CD14-positive monocyte (primary cell): ENCODE data around the gene TMEM178B. TPM values are rescaled to one million over a fixed set of nuclear protein-coding genes. Genes with fewer than 3 reads are reported as not detected.

Source experiments
- DNase-seq, 3 donors: peaks; one replicate each; pipeline ENCODE4 v3.0.0-alpha.2; 2011 to 2022
- H2AFZ ChIP-seq: 2 replicates; pipeline ENCODE4 v1.6.0; 2012; ENCODE audit warnings: mild to moderate bottlenecking, low read depth, low read length, inconsistent platforms; ENCODE audit not compliant: insufficient read depth, poor library complexity, severe bottlenecking
- H3K27ac ChIP-seq, 2 donors: 1 replicate in 1 of 2; 2 replicates in 1 of 2; pipeline ENCODE4 v1.5.1; 2012 to 2013; ENCODE audit warnings: low read length in 2 of 2, control low read depth in 1 of 2, inconsistent platforms in 1 of 2, low read depth in 1 of 2, mild to moderate bottlenecking in 1 of 2
- H3K27me3 ChIP-seq, 2 donors: one replicate each; pipeline versions ENCODE4 v1.6.0 to v1.6.1; 2011 to 2013; ENCODE audit warnings: low read length in 2 of 2; ENCODE audit not compliant: control insufficient read depth in 2 of 2, insufficient read depth in 2 of 2
- H3K36me3 ChIP-seq, 2 donors: replicated peaks in 1 of 2; 1 replicate in 1 of 2; 2 replicates in 1 of 2; pipeline versions ENCODE4 v1.5.1 to v1.6.1; 2012 to 2013; ENCODE audit warnings: low read length in 2 of 2, control low read depth in 1 of 2, inconsistent platforms in 1 of 2, mild to moderate bottlenecking in 1 of 2; ENCODE audit not compliant: insufficient read depth in 2 of 2, control insufficient read depth in 1 of 2
- H3K4me1 ChIP-seq, 2 donors: 1 replicate in 1 of 2; 2 replicates in 1 of 2; pipeline versions ENCODE4 v1.5.1 to v1.6.1; 2012 to 2013; ENCODE audit warnings: low read length in 2 of 2, control low read depth in 1 of 2, inconsistent platforms in 1 of 2, mild to moderate bottlenecking in 1 of 2, moderate library complexity in 1 of 2; ENCODE audit not compliant: insufficient read depth in 2 of 2, control insufficient read depth in 1 of 2
- H3K4me2 ChIP-seq: replicated peaks from 2 replicates; pipeline ENCODE3; 2012; ENCODE audit warnings: low read length, moderate library complexity, mild to moderate bottlenecking; ENCODE audit not compliant: poor library complexity, severe bottlenecking; ENCODE audit errors: extremely low read depth
- H3K4me3 ChIP-seq, 3 experiments: fragments of 200-600 bp in 1 of 3; sonication (generic) in 1 of 3; replicated peaks in 1 of 3; 1 replicate in 2 of 3; 2 replicates in 1 of 3; pipeline ENCODE4 v1.5.1; 2011 to 2013; ENCODE audit warnings: low read length in 3 of 3, mild to moderate bottlenecking in 3 of 3, control low read depth in 2 of 3, low read depth in 2 of 3, inconsistent platforms in 1 of 3, moderate library complexity in 1 of 3
- H3K79me2 ChIP-seq: 2 replicates; pipeline ENCODE4 v1.6.0; 2012; ENCODE audit warnings: mild to moderate bottlenecking, control low read depth, inconsistent platforms, low read length, moderate library complexity; ENCODE audit not compliant: insufficient read depth
- H3K9ac ChIP-seq: 2 replicates; pipeline ENCODE4 v1.6.0; 2017; ENCODE audit warnings: low read length, mild to moderate bottlenecking; ENCODE audit not compliant: insufficient read depth, poor library complexity, severe bottlenecking
- H3K9me3 ChIP-seq, 2 donors: replicated peaks in 1 of 2; 1 replicate in 1 of 2; 2 replicates in 1 of 2; pipeline versions ENCODE4 v1.5.1 to v1.6.1; 2012 to 2013; ENCODE audit warnings: low read length in 2 of 2, control low read depth in 1 of 2; ENCODE audit not compliant: control insufficient read depth in 1 of 2, insufficient read depth in 1 of 2
- H4K20me1 ChIP-seq: 2 replicates; pipeline ENCODE4 v1.6.0; 2012; ENCODE audit warnings: mild to moderate bottlenecking, low read length, control low read depth, moderate library complexity; ENCODE audit not compliant: insufficient read depth
- H3K27ac Mint-ChIP-seq, 7 donors: one replicate each; pipeline ENCODE4 v1.8.0; 2020; ENCODE audit warnings: mild to moderate bottlenecking in 7 of 7, mixed read lengths in 7 of 7, moderate library complexity in 6 of 7, inconsistent platforms in 2 of 7
- H3K27me3 Mint-ChIP-seq, 3 donors: one replicate each; pipeline ENCODE4 v1.8.0; 2021 to 2022; ENCODE audit warnings: low read depth in 3 of 3, mild to moderate bottlenecking in 3 of 3, mixed read lengths in 3 of 3, moderate library complexity in 3 of 3, inconsistent platforms in 1 of 3
- H3K36me3 Mint-ChIP-seq, 2 donors: one replicate each; pipeline ENCODE4 v1.8.0; 2020; ENCODE audit warnings: mixed read lengths in 2 of 2, inconsistent platforms in 1 of 2, mild to moderate bottlenecking in 1 of 2
- H3K4me1 Mint-ChIP-seq: one replicate; pipeline ENCODE4 v1.8.0; 2020; ENCODE audit warnings: mild to moderate bottlenecking, mixed read lengths
- H3K4me3 Mint-ChIP-seq, 2 donors: one replicate each; pipeline ENCODE4 v1.8.0; 2020; ENCODE audit warnings: mild to moderate bottlenecking in 2 of 2, mixed read lengths in 2 of 2, moderate library complexity in 1 of 2
- H3K9me3 Mint-ChIP-seq, 7 donors: one replicate each; pipeline ENCODE4 v1.8.0; 2020 to 2022; ENCODE audit warnings: mixed read lengths in 7 of 7, mild to moderate bottlenecking in 6 of 7, moderate library complexity in 6 of 7, inconsistent platforms in 2 of 7
- WGBS: methylation state at CpG from one replicate; pipeline ENCODE4 v1.1.5; 2013; ENCODE audit warnings: missing lambda C conversion rate; ENCODE audit not compliant: insufficient coverage; 5-methylcytosine and 5-hydroxymethylcytosine counted together
- intact Hi-C, 2 donors: fragments of 100-400 bp; cut with micrococcal nuclease; formaldehyde crosslinking; loops; one replicate each; pipeline versions ENCODE4 v1.15.0 to v1.15.1; 2023
- polyA plus RNA-seq, 3 donors: library from polyadenylated mRNA; depleted of rRNA in 1 of 3; unstranded in 2 of 3; stranded (reverse) in 1 of 3; fragments of 300-500 nt in 2 of 3; fragments of >200 nt in 1 of 3; fragmentation: Illumina TruSeq in 2 of 3; gene quantifications; 1 replicate in 2 of 3; 2 replicates in 1 of 3; pipeline ENCODE4 v1.2.3, GENCODE V29; 2012 to 2021
- TF ChIP-seq, protein P1 (sequence below): fragments of 200-600 bp; IDR thresholded peaks from one replicate; pipeline ENCODE4 v1.8.0; 2022; ENCODE audit warnings: antibody characterized with exemption, mild to moderate bottlenecking

TMEM178B gene
- polyA plus RNA-seq, 3 donors, result not detected

DNA sequence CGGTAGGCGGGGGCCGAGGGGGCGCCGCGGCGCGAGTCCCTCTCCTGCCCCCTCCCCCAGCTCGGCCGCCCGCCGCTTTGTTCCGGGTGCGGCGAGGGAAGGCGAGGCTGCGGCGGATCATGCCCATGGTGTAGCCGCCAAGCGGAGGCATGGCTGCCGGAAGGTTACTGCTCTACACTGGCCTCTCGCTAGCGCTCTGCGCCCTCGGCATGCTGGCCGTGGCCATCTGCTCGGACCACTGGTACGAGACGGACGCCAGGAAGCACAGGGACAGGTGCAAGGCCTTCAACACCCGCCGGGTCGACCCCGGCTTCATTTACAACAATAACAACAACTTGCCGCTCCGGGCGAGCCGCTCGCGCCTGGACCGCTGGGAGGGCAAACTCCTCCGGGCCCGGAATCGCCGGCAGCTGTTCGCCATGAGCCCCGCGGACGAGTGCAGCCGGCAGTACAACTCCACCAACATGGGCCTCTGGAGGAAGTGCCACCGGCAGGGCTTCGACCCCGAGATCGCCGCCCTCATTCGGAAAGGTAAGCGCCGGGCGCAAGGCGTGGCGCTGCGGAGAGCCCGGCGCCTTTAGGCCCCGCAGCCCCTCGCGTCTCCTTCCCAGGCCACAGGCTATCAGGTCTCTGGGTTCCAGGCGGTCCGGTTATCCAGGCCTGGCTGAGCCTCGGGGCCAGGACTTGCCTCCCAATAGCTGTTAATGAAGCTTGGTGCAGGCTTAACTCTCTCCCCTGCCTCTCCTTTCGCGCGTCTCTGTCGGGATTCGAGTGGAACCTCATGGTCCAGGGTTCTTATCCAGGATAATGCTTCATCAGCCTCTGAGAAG is 513 bp downstream of the TMEM178B start:
- Histone ChIP-seq H3K4me2 (peak overlapping the region; percentile 46), H3K9me3 (peaks cover 0 to 23% of the 10 kb centered on the region in 2 donors), H4K20me1 (no peaks in the 10 kb centered on the region), H3K4me3 (peak overlapping the region in 1 of 3 experiments; percentile 30), H3K9ac (no peak overlapping the region), H3K4me1 (peaks cover 0 to 13% of the 10 kb centered on the region in 2 donors), H3K27ac (no peak overlapping the region), H3K36me3 (no peaks in the 10 kb centered on the region), H3K79me2 (no peaks in the 10 kb centered on the region), H2AFZ (peak overlapping the region; percentile 46), H3K27me3 (peaks cover 55 to 83% of the 10 kb centered on the region in 2 donors)
- peaks cover 0 to 2% of the 10 kb centered on the region in 2 donors for H3K36me3 Mint-ChIP-seq
- peak overlapping the region; percentile 25 to 85 for H3K4me3 Mint-ChIP-seq
- intact Hi-C loops, result no loop called here
- WGBS, result under 1% methylated on average over 70 of the region's 75 CpGs
- peaks cover 0 to 23% (median 6%) of the 10 kb centered on the region in 7 donors for H3K9me3 Mint-ChIP-seq
- TF ChIP-seq, protein P1, sequence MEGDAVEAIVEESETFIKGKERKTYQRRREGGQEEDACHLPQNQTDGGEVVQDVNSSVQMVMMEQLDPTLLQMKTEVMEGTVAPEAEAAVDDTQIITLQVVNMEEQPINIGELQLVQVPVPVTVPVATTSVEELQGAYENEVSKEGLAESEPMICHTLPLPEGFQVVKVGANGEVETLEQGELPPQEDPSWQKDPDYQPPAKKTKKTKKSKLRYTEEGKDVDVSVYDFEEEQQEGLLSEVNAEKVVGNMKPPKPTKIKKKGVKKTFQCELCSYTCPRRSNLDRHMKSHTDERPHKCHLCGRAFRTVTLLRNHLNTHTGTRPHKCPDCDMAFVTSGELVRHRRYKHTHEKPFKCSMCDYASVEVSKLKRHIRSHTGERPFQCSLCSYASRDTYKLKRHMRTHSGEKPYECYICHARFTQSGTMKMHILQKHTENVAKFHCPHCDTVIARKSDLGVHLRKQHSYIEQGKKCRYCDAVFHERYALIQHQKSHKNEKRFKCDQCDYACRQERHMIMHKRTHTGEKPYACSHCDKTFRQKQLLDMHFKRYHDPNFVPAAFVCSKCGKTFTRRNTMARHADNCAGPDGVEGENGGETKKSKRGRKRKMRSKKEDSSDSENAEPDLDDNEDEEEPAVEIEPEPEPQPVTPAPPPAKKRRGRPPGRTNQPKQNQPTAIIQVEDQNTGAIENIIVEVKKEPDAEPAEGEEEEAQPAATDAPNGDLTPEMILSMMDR, result no peak
- peaks cover 17% of the 10 kb centered on the region for H3K4me1 Mint-ChIP-seq
- peaks cover 40 to 56% (median 42%) of the 10 kb centered on the region in 3 donors for H3K27me3 Mint-ChIP-seq
- no peak for DNase-seq
- no peak overlapping the region for H3K27ac Mint-ChIP-seq

DNA sequence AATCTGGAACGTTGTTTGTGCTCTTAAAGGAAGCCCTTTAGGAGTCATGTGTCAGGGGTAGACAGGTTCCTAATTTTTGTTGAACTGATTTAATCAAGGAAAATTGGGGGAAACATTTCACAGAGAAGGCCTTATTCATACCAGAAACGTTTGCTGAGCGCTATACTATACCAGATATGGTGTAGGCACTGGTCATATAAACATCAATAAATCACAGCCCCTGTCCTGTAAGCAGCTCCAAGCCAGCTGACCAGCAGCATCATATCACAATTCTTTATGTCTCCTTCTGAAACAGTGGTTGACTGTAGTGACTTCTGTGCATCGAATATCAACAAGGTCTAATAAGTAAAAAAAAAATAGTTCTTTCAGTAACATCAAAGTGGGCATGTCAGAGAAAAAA is 1.1 kb downstream of the TMEM178B start:
- Histone ChIP-seq H2AFZ (no peak overlapping the region), H3K9ac (no peak overlapping the region), H3K27me3 (peaks cover 52 to 77% of the 10 kb centered on the region in 2 donors), H3K9me3 (peaks cover 0 to 23% of the 10 kb centered on the region in 2 donors), H3K79me2 (no peaks in the 10 kb centered on the region), H3K4me3 (no peak overlapping the region), H3K4me1 (peaks cover 0 to 13% of the 10 kb centered on the region in 2 donors), H3K36me3 (no peaks in the 10 kb centered on the region), H3K27ac (no peak overlapping the region), H4K20me1 (no peaks in the 10 kb centered on the region), H3K4me2 (no peak overlapping the region)
- Mint-ChIP-seq H3K36me3 (peaks cover 0 to 2% of the 10 kb centered on the region in 2 donors), H3K4me3 (peak overlapping the region in 1 of 2 donors; percentile 85), H3K27ac (no peak overlapping the region), H3K27me3 (peaks cover 34 to 52% (median 37%) of the 10 kb centered on the region in 3 donors), H3K4me1 (peaks cover 17% of the 10 kb centered on the region), H3K9me3 (peaks cover 0 to 23% (median 6%) of the 10 kb centered on the region in 7 donors)
- intact Hi-C loops, result no loop called here
- TF ChIP-seq, protein P1, result no peak
- DNase-seq, result no peak
- no CpG with 5 or more reads among the region's 4 CpGs for WGBS
